ENCODE measurements around the gene EFL1. TPM values are rescaled to one million over a fixed set of nuclear protein-coding genes. Genes with fewer than 3 reads are reported as not detected.

EFL1 gene
- total and polyA plus RNA-seq, 2 of the 4 experiments (the other 2 are of a cell fraction), result 10.1 to 24.6 TPM

GRCh38 chr15:82177291-82178010, 85.1 kb downstream of the EFL1 start:
- H4K5ac ChIP-seq (ENCODE audit: low read depth, low read length), result no peak overlapping the region
- no peaks in the 10 kb centered on the region for H3K9me3 ChIP-seq (ENCODE audit: control insufficient read depth, insufficient read depth, low read length)
- dilution Hi-C loops (cut with HindIII; ENCODE audit: low sequenced_read_pairs, unreplicated experiment) (no loop called here), in situ Hi-C loops (cut with MboI; ENCODE audit: low sequenced_read_pairs) (no loop called here), intact Hi-C loops (cut with micrococcal nuclease) (loop anchor here (2.0 kb wide), 1 partner anchor 17 kb away; no protein-coding TSS in a partner anchor)
- no peak for TF ChIP-seq BHLHE40 (IDR thresholded peaks at IDR 0.05; ENCODE audit: low read depth, low read length)
- no peak overlapping the region for H2BK15ac ChIP-seq (ENCODE audit: low read depth, low read length)
- ChIA-PET POLR2A (ENCODE audit: unreplicated experiment) (no interaction called here), CTCF (interaction anchor here (0.9 to 1.8 kb wide), 2 partner anchors 8 to 69 kb away, joined by 3 to 4 read pairs; no protein-coding TSS in a partner anchor)
- H3K9me1 ChIP-seq (ENCODE audit: insufficient read depth, low read length), result peaks cover 5% of the 10 kb centered on the region
- peaks cover 4% of the 10 kb centered on the region; the same call in 1 of the 2 replicates for H4K20me1 ChIP-seq (ENCODE audit: insufficient read depth, low read length)
- H3K4me3 ChIP-seq (ENCODE audit: insufficient read depth, low read depth, low read length), result no peak overlapping the region
- H3K23ac ChIP-seq (ENCODE audit: low read depth, low read length), result no peak overlapping the region
- no peak overlapping the region for H2BK20ac ChIP-seq (ENCODE audit: low read depth, low read length)
- no peaks in the 10 kb centered on the region for H3K36me3 ChIP-seq (ENCODE audit: control insufficient read depth, insufficient read depth, low read length)
- no peak overlapping the region for H3K27ac ChIP-seq (ENCODE audit: insufficient read depth, low read length)
- no peak overlapping the region for H2AK5ac ChIP-seq (ENCODE audit: low read depth, low read length)
- no peaks in the 10 kb centered on the region for H3K27me3 ChIP-seq (ENCODE audit: control insufficient read depth, insufficient read depth, low read length)
- no peak overlapping the region for H2BK120ac ChIP-seq (ENCODE audit: low read depth, low read length)
- peak overlapping the region; percentile 9; the same call in 1 of the 2 replicates for H3K18ac ChIP-seq (ENCODE audit: low read depth, low read length)
- H2BK5ac ChIP-seq (ENCODE audit: low read depth, low read length, poor library complexity, severe bottlenecking), result no peak overlapping the region
- H3K4ac ChIP-seq (ENCODE audit: low read depth, low read length), result no peak overlapping the region
- no peak overlapping the region for H2AK9ac ChIP-seq (replicated peaks; ENCODE audit: low read depth, low read length, poor library complexity)
- H4K91ac ChIP-seq (ENCODE audit: insufficient read depth, low read depth, low read length), result no peak overlapping the region
- no peak overlapping the region for H2AFZ ChIP-seq (replicated peaks; ENCODE audit: low read length, poor library complexity)
- no peak overlapping the region for H3K9ac ChIP-seq (ENCODE audit: low read depth, low read length)
- 80% methylated on average over 1 of the region's 3 CpGs; no CpG with 5 or more reads in 1 of the 2 experiments for WGBS, 2 experiments (ENCODE audit: extremely low coverage in 2 of 2, insufficient read length in 1 of 2)
- no TSS peak for BruUV-seq (replicated peaks)
- ATAC-seq (ENCODE audit: low read depth) (peak; percentile 56), DNase-seq (peak; percentile 62)
- no peak overlapping the region for H3K56ac ChIP-seq (ENCODE audit: extremely low read depth, insufficient read depth, low read length)
- H4K8ac ChIP-seq (ENCODE audit: low read depth in 2 of 2, low read length in 2 of 2), result peak overlapping the region in 1 of 2 experiments; percentile 11; a peak in 1 of 4 replicates
- H3K4me1 ChIP-seq (ENCODE audit: control insufficient read depth, insufficient read depth, low read length), result peaks cover 7% of the 10 kb centered on the region
- peak overlapping the region; percentile 4; the same call in 1 of the 2 replicates for H3K4me2 ChIP-seq (ENCODE audit: low read depth, low read length)
- peaks cover 3 to 13% of the 10 kb centered on the region in 2 experiments; a peak in 1 of 4 replicates for H3K79me1 ChIP-seq (ENCODE audit: low read depth in 1 of 2, low read length in 2 of 2)
- H3K14ac ChIP-seq (replicated peaks; ENCODE audit: low read depth, low read length), result 0 out of 2 replicates have a peak overlapping the region, but pooled peaks have one; percentile 6
